ENCODE data around the gene NECTIN2. TPM values are rescaled to one million over a fixed set of nuclear protein-coding genes. Genes with fewer than 3 reads are reported as not detected.

NECTIN2 gene
- 23.9 and 80.6 TPM in 2 replicates for total RNA-seq (ENCODE audit: low replicate concordance)

GRCh38 chr19:44845612-44846454 is at the start of gene NECTIN2:
NECTIN2 (plus strand) TSS chr19:44846297; CDS start chr19:44846526, 229 bp downstream.

GRCh38 chr19:44808463-44809371 is 37.4 kb upstream of the NECTIN2 start, which contains the start of gene BCAM:
BCAM (plus strand) TSS chr19:44809103; CDS start chr19:44809125, 22 bp downstream.

GRCh38 chr19:44891016-44891882 is 45.2 kb downstream of the NECTIN2 start, which contains the start of gene TOMM40:
TOMM40 (plus strand) TSS chr19:44891254; CDS start chr19:44891416, 162 bp downstream.

GRCh38 chr19:44905437-44906160 is 59.5 kb downstream of the NECTIN2 start, which contains the start of gene APOE:
APOE (plus strand) TSS chr19:44905796; CDS start chr19:44906625, 829 bp downstream.

GRCh38 chr19:44914433-44915206 is 68.5 kb downstream of the NECTIN2 start, which contains the start of gene APOC1:
APOC1 (plus strand) TSS chr19:44914608; CDS start chr19:44914892, 284 bp downstream.

Other genes with a start within 250 kb of the NECTIN2 start
- 0.08 TPM in 1 of 2 replicates, not detected in the other for gene IGSF23, start 232.7 kb upstream of the NECTIN2 start, total RNA-seq (ENCODE audit: low replicate concordance)
- 32.4 and 73.4 TPM in 2 replicates for gene PVR, start 202.4 kb upstream of the NECTIN2 start, total RNA-seq (ENCODE audit: low replicate concordance)
- 0.90 and 3.2 TPM in 2 replicates for gene CEACAM19, start 174.8 kb upstream of the NECTIN2 start, total RNA-seq (ENCODE audit: low replicate concordance)
- 0.08 TPM in 1 of 2 replicates, not detected in the other for gene CEACAM16, start 147.1 kb upstream of the NECTIN2 start, total RNA-seq (ENCODE audit: low replicate concordance)
- gene BCL3, start 97.6 kb upstream of the NECTIN2 start, total RNA-seq (ENCODE audit: low replicate concordance), result 4.2 and 14.9 TPM in 2 replicates
- 0.08 TPM in 1 of 2 replicates, not detected in the other for gene CBLC, start 68.4 kb upstream of the NECTIN2 start, total RNA-seq (ENCODE audit: low replicate concordance)
- gene BCAM, start 37.2 kb upstream of the NECTIN2 start, total RNA-seq (ENCODE audit: low replicate concordance), result 2.6 and 7.3 TPM in 2 replicates
- gene TOMM40, start 45.0 kb downstream of the NECTIN2 start, total RNA-seq (ENCODE audit: low replicate concordance), result 23.5 and 46.5 TPM in 2 replicates
- 5.1 and 263 TPM in 2 replicates for gene APOE, start 59.5 kb downstream of the NECTIN2 start, total RNA-seq (ENCODE audit: low replicate concordance)
- gene APOC1, start 68.3 kb downstream of the NECTIN2 start, total RNA-seq (ENCODE audit: low replicate concordance), result 0.47 and 0.68 TPM in 2 replicates
- gene APOC4, start 95.9 kb downstream of the NECTIN2 start, total RNA-seq (ENCODE audit: low replicate concordance), result not detected in 2 replicates
- not detected in 2 replicates for gene APOC2, start 99.8 kb downstream of the NECTIN2 start, total RNA-seq (ENCODE audit: low replicate concordance)
- gene CLPTM1, start 109.1 kb downstream of the NECTIN2 start, total RNA-seq (ENCODE audit: low replicate concordance), result 28.5 and 28.9 TPM in 2 replicates
- 4.8 and 5.0 TPM in 2 replicates for gene RELB, start 155.2 kb downstream of the NECTIN2 start, total RNA-seq (ENCODE audit: low replicate concordance)
- 10.7 and 18.5 TPM in 2 replicates for gene CLASRP, start 192.7 kb downstream of the NECTIN2 start, total RNA-seq (ENCODE audit: low replicate concordance)
- gene ZNF296, start 230.2 kb downstream of the NECTIN2 start, total RNA-seq (ENCODE audit: low replicate concordance), result not detected in 2 replicates
- 7.7 and 16.5 TPM in 2 replicates for gene GEMIN7, start 233.0 kb downstream of the NECTIN2 start, total RNA-seq (ENCODE audit: low replicate concordance)
- gene PPP1R37, start 246.9 kb downstream of the NECTIN2 start, total RNA-seq (ENCODE audit: low replicate concordance), result 19.8 and 24.1 TPM in 2 replicates

All from smooth muscle cell of the coronary artery (primary cell).